GM21526 (cell line): ENCODE data around the gene SEZ6.

Experiments
- ATAC-seq: cut with Tn5 transposase; IDR thresholded peaks from one replicate; pipeline ENCODE4 v1.9.1; 2021; ENCODE audit warnings: moderate library complexity; ENCODE audit not compliant: unreplicated experiment, low FRiP score

The SEZ6 gene

GRCh38 chr17:29005936-29006511, at the start of gene SEZ6:
TSS of gene SEZ6 (minus strand) at chr17:29006033. CDS start at chr17:29005869, 164 bp downstream.
- no peak for ATAC-seq

GRCh38 chr17:29054835-29055234, 49.0 kb upstream of the SEZ6 start:
- no peak for ATAC-seq

GRCh38 chr17:29051731-29052130, 45.9 kb upstream of the SEZ6 start:
- ATAC-seq = no peak

GRCh38 chr17:29051194-29051593, 45.4 kb upstream of the SEZ6 start:
- ATAC-seq = no peak

DNA sequence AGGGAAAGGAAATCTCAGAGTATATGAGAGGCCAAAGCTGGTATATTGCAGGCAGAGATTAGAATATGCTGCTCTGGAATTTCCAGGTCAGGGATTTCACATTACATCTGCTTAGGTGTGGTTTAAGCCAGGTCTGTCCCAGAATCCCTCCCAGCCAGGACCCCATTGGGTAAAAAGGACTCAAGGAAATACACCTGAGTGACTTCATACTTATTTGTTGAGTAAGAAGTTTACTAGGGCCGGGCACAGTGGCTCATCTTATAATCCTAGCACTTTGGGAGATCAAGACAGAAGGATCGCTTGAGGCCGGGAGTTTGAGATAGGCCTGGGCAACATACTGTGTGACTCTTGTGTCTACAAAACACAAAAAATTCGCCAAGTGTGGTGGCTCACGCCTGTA, 44.3 kb upstream of the SEZ6 start:
- no peak for ATAC-seq

DNA sequence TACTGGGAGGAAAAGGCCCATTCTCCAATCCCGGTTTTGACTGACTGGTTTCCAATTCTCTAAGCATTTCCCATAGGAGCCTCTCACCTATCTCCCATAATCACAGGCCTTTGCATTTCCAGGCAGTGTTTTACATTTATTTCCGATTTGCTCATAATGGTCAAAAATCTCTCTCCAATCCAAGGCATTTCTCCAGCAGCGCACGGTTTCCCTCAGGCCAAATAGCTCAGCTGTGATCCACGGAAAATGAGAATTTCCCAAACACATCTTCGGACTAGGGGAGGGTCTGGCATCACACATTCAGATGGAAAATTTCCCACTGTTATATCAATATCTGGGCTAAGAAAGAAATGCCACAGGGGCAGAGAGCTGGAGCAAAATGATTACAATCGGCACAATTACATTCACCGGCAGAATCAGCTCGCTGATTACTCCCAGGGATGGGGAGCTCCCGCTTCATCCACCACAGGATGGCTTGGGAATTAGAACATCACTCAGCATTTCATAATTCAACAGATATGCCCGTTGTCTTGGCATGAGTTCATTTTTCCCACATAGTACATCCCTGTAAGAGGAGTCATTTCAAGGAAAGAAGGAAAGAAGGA, 43.8 kb upstream of the SEZ6 start:
- ATAC-seq = no peak

DNA sequence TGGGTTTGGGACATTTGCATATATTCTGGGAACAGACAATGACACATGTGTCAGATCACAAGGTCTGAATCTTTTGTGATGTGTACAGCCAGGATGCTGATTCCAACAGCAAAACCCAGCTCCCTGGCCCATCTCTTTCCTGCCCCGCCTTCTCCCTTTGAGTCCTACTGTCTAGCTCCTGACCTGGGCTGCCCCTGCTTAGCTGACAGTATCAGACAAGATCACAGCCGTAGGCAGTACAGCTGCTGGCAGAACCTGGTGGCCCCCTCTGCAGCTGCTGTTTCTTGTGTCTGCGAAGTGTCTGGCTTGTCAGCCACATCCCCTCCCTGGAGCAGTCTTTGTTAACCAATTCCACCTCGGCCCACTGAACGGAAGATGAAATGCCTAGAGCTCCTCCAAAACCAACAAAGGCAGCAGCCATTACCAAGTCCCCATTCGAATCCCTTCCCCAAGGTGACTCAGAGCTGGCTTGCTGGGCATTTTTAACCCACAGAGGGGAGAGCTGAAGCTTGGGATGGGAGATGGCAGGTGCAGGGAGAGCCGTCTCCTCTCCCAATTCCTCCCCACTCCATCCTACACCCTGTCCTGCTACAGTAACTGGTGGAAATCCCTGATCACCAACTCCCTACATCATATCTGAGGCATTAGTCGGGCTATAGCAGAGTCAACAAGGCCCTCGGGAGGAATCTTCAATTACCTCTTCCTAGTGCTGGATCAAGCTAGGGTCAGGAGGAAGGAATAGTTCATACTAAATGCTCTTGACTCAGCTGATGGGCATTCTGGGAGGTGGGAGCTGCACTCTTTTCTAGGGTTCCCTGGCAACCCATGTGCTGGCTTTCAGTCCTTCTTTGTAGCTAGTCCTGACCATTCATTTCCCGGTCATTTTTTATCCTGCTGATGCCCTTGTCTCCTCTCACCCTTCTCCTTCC, 42.9 kb upstream of the SEZ6 start:
- ATAC-seq = no peak

DNA sequence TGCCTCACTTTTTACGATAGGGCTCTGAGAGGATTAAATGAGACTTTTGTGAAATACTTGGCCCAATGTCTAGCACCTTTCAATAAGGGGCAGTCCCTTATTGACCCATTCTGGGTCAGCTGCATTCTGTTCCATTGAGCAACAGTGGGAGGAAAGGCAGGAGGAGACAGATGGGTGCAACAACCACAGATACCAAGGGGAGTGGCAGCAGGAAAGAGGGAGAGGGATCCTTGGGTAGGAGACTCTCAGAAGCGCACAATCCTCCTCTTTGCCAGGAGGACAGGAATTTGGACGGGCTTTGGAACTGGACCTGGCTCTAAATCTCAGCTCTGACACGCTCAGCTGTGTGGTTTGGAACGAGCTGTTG, 40.6 kb upstream of the SEZ6 start:
- no peak for ATAC-seq

GRCh38 chr17:29045734-29046472, 40.1 kb upstream of the SEZ6 start:
- no peak for ATAC-seq

- no peak for ATAC-seq
These were observed 39.2 kb upstream of the SEZ6 start for GRCh38 chr17:29045026-29045425.

- no peak for ATAC-seq
These were observed 37.8 kb upstream of the SEZ6 start for GRCh38 chr17:29043539-29044145.

GRCh38 chr17:29042679-29043538, 37.1 kb upstream of the SEZ6 start, which contains the start of gene PIPOX:
TSS of gene PIPOX (plus strand) at chr17:29043141. CDS start at chr17:29043226, 85 bp downstream.
- ATAC-seq = no peak

- ATAC-seq = no peak
These were observed 36.3 kb upstream of the SEZ6 start for GRCh38 chr17:29042026-29042678.

- no peak for ATAC-seq
These were observed 35.7 kb upstream of the SEZ6 start for GRCh38 chr17:29041571-29041970.

GRCh38 chr17:29041091-29041490, 35.3 kb upstream of the SEZ6 start:
- ATAC-seq = no peak

DNA sequence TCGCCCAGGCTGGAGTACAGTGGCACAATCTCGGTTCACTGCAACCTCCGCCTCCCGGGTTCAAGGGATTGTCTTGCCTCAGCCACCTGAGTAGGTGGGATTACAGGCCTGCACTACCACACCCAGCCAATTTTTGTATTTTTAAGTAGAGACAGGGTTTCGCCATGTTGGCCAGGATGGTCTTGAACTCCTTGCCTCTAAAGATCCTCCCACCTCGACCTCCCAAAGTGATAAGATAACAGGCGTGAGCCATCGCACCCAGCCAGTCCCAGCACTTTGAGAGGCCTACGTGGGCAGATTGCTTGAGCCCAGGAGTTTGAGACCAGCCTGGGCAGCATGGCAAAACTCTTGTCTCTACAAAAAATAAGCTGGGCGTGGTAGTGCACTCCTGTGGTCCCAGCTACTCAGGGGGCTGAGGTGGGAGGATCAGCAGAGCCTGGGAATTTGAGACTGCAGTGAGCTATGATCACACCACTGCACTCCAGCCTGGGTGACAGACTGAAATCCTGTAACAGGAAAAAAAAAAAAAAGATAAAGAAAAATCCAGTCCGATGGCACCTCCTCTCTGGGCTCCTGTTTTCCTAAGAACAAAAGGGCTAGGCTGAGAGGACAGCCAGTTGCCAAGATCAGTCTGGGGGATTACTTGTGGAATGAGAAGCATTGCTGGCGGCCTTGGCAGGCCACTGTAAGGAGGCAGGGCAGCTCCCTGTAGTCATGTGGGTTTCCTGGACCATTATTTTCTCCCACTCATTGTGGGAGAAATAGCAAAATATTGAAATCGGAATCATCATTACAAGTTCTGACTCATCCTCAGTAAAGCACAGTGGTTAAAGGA, 34.1 kb upstream of the SEZ6 start:
- no peak for ATAC-seq

GRCh38 chr17:29038085-29038795, 32.4 kb upstream of the SEZ6 start:
- ATAC-seq = no peak

DNA sequence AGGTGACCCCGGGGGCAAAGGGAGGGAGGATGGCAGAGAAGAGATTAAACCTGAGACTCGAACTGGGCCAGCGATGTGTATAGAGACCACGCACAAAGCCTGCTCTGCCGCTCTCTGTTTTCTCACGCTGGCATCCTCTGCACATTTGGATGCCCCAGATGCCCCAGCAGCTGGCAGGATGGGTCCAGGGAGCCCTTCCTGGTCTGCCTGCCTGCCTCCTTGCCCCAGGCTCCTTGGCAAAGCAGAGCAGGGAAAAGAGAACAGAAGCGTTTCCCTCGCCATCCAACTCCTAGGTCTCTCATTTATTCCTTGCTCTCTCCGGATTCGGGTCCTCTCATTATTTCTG, 31.9 kb upstream of the SEZ6 start:
- no peak for ATAC-seq
